ENCODE measurements around the gene TNRC6A.

TNRC6A gene

GRCh38 chr16:24838554-24839266 lies 109.3 kb downstream of the TNRC6A start:
- no peaks in the 10 kb centered on the region for H3K27me3 ChIP-seq (ENCODE audit: control insufficient read depth in 3 of 3, insufficient read depth in 3 of 3, low read depth in 1 of 3, low read length in 3 of 3)
- no peaks in the 10 kb centered on the region for H3K4me1 ChIP-seq (ENCODE audit: control insufficient read depth in 2 of 2, insufficient read depth in 1 of 2, low read depth in 1 of 2, low read length in 2 of 2)
- no peak overlapping the region for H3K18ac ChIP-seq (ENCODE audit: low read length)
- H3K36me3 ChIP-seq (replicated peaks in 1 of 2; ENCODE audit: control insufficient read depth in 2 of 2, insufficient read depth in 2 of 2, low read length in 2 of 2) = no peaks in the 10 kb centered on the region
- H2BK15ac ChIP-seq (ENCODE audit: low read length) = no peak overlapping the region
- no peak overlapping the region for H2BK120ac ChIP-seq (ENCODE audit: low read depth, low read length)
- H3K23ac ChIP-seq (ENCODE audit: low read depth, low read length, poor library complexity) = no peak overlapping the region
- peak overlapping the region; percentile 58 for H2AFZ ChIP-seq (ENCODE audit: low read length)
- no peak overlapping the region for H3K27ac ChIP-seq (replicated peaks; ENCODE audit: low read length)
- H2BK12ac ChIP-seq (ENCODE audit: low read length) = no peak overlapping the region
- no peak overlapping the region for H3K4me3 ChIP-seq (ENCODE audit: low read length in 2 of 2)
- no peaks in the 10 kb centered on the region for H3K79me1 ChIP-seq (ENCODE audit: low read depth, low read length)
- H3K4me2 ChIP-seq (ENCODE audit: insufficient read depth, low read length, poor library complexity, severe bottlenecking) = no peak overlapping the region
- no peak overlapping the region for H2AK5ac ChIP-seq (ENCODE audit: low read depth, low read length)
- no CpG with 5 or more reads among the region's 5 CpGs for WGBS, 2 donors (ENCODE audit: extremely low coverage in 2 of 2, insufficient read length in 2 of 2, insufficient replicate concordance in 1 of 2)
- no peak overlapping the region for H3K14ac ChIP-seq (ENCODE audit: low read length)
- H2BK5ac ChIP-seq (ENCODE audit: low read length) = no peak overlapping the region
- no peak for DNase-seq (ENCODE audit: low spot score)
- H4K8ac ChIP-seq (ENCODE audit: low read depth, low read length) = no peak overlapping the region
- no peak overlapping the region for H3K4ac ChIP-seq (ENCODE audit: low read length)
- no peak overlapping the region for H4K91ac ChIP-seq (ENCODE audit: low read depth, low read length, poor library complexity)
- H3K9ac ChIP-seq (ENCODE audit: low read depth, low read length, poor library complexity) = no peak overlapping the region
- H3K9me3 ChIP-seq (replicated peaks in 1 of 2; ENCODE audit: control insufficient read depth in 2 of 2, insufficient read depth in 1 of 2, low read depth in 1 of 2, low read length in 2 of 2) = no peaks in the 10 kb centered on the region

- Histone ChIP-seq H2AFZ (ENCODE audit: low read length) (no peak overlapping the region), H2BK5ac (ENCODE audit: low read length) (no peak overlapping the region), H3K4me2 (ENCODE audit: insufficient read depth, low read length, poor library complexity, severe bottlenecking) (no peak overlapping the region), H3K23ac (ENCODE audit: low read depth, low read length, poor library complexity) (no peak overlapping the region), H3K79me1 (ENCODE audit: low read depth, low read length) (no peaks in the 10 kb centered on the region), H4K8ac (ENCODE audit: low read depth, low read length) (no peak overlapping the region), H3K36me3 (replicated peaks in 1 of 2; ENCODE audit: control insufficient read depth in 2 of 2, insufficient read depth in 2 of 2, low read length in 2 of 2) (no peaks in the 10 kb centered on the region), H3K27me3 (ENCODE audit: control insufficient read depth in 3 of 3, insufficient read depth in 3 of 3, low read depth in 1 of 3, low read length in 3 of 3) (no peaks in the 10 kb centered on the region), H3K4me1 (ENCODE audit: control insufficient read depth in 2 of 2, insufficient read depth in 1 of 2, low read depth in 1 of 2, low read length in 2 of 2) (no peaks in the 10 kb centered on the region), H3K27ac (replicated peaks; ENCODE audit: low read length) (no peak overlapping the region), H4K91ac (ENCODE audit: low read depth, low read length, poor library complexity) (no peak overlapping the region), H3K18ac (ENCODE audit: low read length) (no peak overlapping the region), H2BK12ac (ENCODE audit: low read length) (no peak overlapping the region), H3K9me3 (replicated peaks in 1 of 2; ENCODE audit: control insufficient read depth in 2 of 2, insufficient read depth in 1 of 2, low read depth in 1 of 2, low read length in 2 of 2) (no peaks in the 10 kb centered on the region), H2AK5ac (ENCODE audit: low read depth, low read length) (no peak overlapping the region), H3K4ac (ENCODE audit: low read length) (no peak overlapping the region), H2BK15ac (ENCODE audit: low read length) (no peak overlapping the region), H2BK120ac (ENCODE audit: low read depth, low read length) (no peak overlapping the region), H3K14ac (ENCODE audit: low read length) (no peak overlapping the region), H3K9ac (ENCODE audit: low read depth, low read length, poor library complexity) (no peak overlapping the region), H3K4me3 (ENCODE audit: low read length in 2 of 2) (no peak overlapping the region)
- WGBS, 2 donors (ENCODE audit: extremely low coverage in 2 of 2, insufficient read length in 2 of 2, insufficient replicate concordance in 1 of 2) = no CpG with 5 or more reads among the region's 7 CpGs
- DNase-seq (ENCODE audit: low spot score) = no peak
Observed at GRCh38 chr16:24839347-24839972, 110.0 kb downstream of the TNRC6A start.

DNA sequence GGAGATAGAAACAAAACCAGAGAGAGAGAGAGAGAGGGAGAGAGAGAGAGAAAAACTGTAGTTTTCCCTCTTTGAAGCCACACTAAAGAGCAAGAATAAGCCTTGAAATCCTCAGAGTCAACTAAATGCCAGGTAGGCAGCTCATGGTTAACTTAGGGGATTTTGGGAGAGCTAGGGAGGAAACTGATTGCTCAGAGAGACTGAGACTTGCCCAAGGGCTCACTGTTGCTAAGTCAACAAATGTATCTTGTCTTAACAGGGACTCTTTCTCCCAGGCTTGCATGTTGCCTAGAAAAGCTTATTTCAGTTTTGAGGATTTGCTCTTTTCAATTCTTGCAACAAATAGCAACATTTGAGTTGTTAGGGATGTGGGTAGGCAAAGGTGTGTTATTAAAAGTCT lies 111.8 kb downstream of the TNRC6A start:
- no peak overlapping the region for H2AK5ac ChIP-seq (ENCODE audit: low read depth, low read length)
- H3K4me1 ChIP-seq (ENCODE audit: control insufficient read depth in 2 of 2, insufficient read depth in 1 of 2, low read depth in 1 of 2, low read length in 2 of 2) = no peaks in the 10 kb centered on the region
- no peak overlapping the region for H4K8ac ChIP-seq (ENCODE audit: low read depth, low read length)
- H3K79me1 ChIP-seq (ENCODE audit: low read depth, low read length) = no peaks in the 10 kb centered on the region
- no peak overlapping the region for H2BK120ac ChIP-seq (ENCODE audit: low read depth, low read length)
- H3K27ac ChIP-seq (replicated peaks; ENCODE audit: low read length) = no peak overlapping the region
- no peaks in the 10 kb centered on the region for H3K9me3 ChIP-seq (replicated peaks in 1 of 2; ENCODE audit: control insufficient read depth in 2 of 2, insufficient read depth in 1 of 2, low read depth in 1 of 2, low read length in 2 of 2)
- H3K4ac ChIP-seq (ENCODE audit: low read length) = no peak overlapping the region
- no peak overlapping the region for H3K4me2 ChIP-seq (ENCODE audit: insufficient read depth, low read length, poor library complexity, severe bottlenecking)
- no peak overlapping the region for H3K18ac ChIP-seq (ENCODE audit: low read length)
- no peak overlapping the region for H3K4me3 ChIP-seq (ENCODE audit: low read length in 2 of 2)
- H3K27me3 ChIP-seq (ENCODE audit: control insufficient read depth in 3 of 3, insufficient read depth in 3 of 3, low read depth in 1 of 3, low read length in 3 of 3) = no peaks in the 10 kb centered on the region
- no peaks in the 10 kb centered on the region for H3K36me3 ChIP-seq (replicated peaks in 1 of 2; ENCODE audit: control insufficient read depth in 2 of 2, insufficient read depth in 2 of 2, low read length in 2 of 2)
- no peak overlapping the region for H2AFZ ChIP-seq (ENCODE audit: low read length)
- no peak overlapping the region for H4K91ac ChIP-seq (ENCODE audit: low read depth, low read length, poor library complexity)
- H3K14ac ChIP-seq (ENCODE audit: low read length) = no peak overlapping the region
- DNase-seq (ENCODE audit: low spot score) = no peak
- no peak overlapping the region for H3K9ac ChIP-seq (ENCODE audit: low read depth, low read length, poor library complexity)
- H3K23ac ChIP-seq (ENCODE audit: low read depth, low read length, poor library complexity) = no peak overlapping the region
- no peak overlapping the region for H2BK12ac ChIP-seq (ENCODE audit: low read length)
- H2BK5ac ChIP-seq (ENCODE audit: low read length) = no peak overlapping the region
- H2BK15ac ChIP-seq (ENCODE audit: low read length) = no peak overlapping the region

DNA sequence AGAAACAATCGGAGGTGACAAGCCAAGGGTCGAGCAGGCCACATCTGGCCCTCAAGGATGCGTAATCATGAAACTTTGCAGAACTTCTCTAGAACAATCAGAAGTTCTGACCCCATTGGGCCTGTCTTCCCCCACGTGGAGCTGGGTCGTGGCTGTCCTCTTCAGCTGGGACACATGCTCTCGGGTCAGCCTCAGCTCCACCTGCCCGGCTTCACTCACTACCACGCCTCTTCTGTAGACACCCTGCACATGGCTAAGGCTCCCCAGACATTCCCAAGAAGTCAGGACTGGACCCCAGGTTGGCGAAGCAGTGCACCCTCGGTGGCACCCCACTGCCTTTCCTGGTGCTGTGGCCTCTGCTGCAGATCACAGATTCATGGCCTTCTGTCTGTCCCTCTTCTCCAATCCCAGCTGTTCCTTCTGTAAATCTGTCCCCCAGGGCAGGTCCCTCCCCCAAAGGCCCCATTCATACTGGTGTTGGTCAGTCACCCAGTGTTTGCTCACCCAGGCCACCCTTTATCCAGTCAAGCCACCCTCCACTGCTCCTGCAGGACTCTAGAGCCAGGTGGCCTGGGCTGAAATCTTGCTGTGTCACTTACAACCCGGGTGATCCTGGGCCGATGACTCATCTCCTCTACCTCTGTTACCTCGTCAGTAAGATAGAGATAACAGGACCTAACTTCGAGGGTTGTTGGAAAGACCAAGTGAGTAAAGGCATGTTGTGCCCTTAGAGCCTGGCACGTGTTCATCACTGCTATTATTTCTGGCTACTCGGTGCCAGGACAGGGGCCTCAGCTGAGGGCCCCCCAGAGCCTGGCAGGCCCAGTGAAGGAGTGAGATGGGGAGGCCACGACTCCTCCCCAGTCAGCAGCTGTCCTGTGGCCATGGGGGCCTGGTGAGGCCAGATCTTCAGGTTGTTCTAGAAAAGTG lies 114.9 kb downstream of the TNRC6A start:
- Histone ChIP-seq H3K4me1 (ENCODE audit: control insufficient read depth in 2 of 2, insufficient read depth in 1 of 2, low read depth in 1 of 2, low read length in 2 of 2) (no peaks in the 10 kb centered on the region), H3K4ac (ENCODE audit: low read length) (no peak overlapping the region), H2BK12ac (ENCODE audit: low read length) (no peak overlapping the region), H3K4me3 (ENCODE audit: low read length in 2 of 2) (no peak overlapping the region), H2BK15ac (ENCODE audit: low read length) (no peak overlapping the region), H2BK120ac (ENCODE audit: low read depth, low read length) (no peak overlapping the region), H3K27ac (replicated peaks; ENCODE audit: low read length) (no peak overlapping the region), H2AFZ (ENCODE audit: low read length) (no peak overlapping the region), H3K14ac (ENCODE audit: low read length) (no peak overlapping the region), H3K23ac (ENCODE audit: low read depth, low read length, poor library complexity) (no peak overlapping the region), H2AK5ac (ENCODE audit: low read depth, low read length) (no peak overlapping the region), H3K36me3 (replicated peaks in 1 of 2; ENCODE audit: control insufficient read depth in 2 of 2, insufficient read depth in 2 of 2, low read length in 2 of 2) (no peaks in the 10 kb centered on the region), H3K18ac (ENCODE audit: low read length) (no peak overlapping the region), H3K9ac (ENCODE audit: low read depth, low read length, poor library complexity) (no peak overlapping the region), H3K79me1 (ENCODE audit: low read depth, low read length) (no peaks in the 10 kb centered on the region), H3K9me3 (replicated peaks in 1 of 2; ENCODE audit: control insufficient read depth in 2 of 2, insufficient read depth in 1 of 2, low read depth in 1 of 2, low read length in 2 of 2) (no peaks in the 10 kb centered on the region), H4K8ac (ENCODE audit: low read depth, low read length) (no peak overlapping the region), H2BK5ac (ENCODE audit: low read length) (no peak overlapping the region), H3K27me3 (ENCODE audit: control insufficient read depth in 3 of 3, insufficient read depth in 3 of 3, low read depth in 1 of 3, low read length in 3 of 3) (no peaks in the 10 kb centered on the region), H3K4me2 (ENCODE audit: insufficient read depth, low read length, poor library complexity, severe bottlenecking) (no peak overlapping the region), H4K91ac (ENCODE audit: low read depth, low read length, poor library complexity) (no peak overlapping the region)
- no peak for DNase-seq (ENCODE audit: low spot score)
- no CpG with 5 or more reads among the region's 17 CpGs for WGBS, 2 donors (ENCODE audit: extremely low coverage in 2 of 2, insufficient read length in 2 of 2, insufficient replicate concordance in 1 of 2)

All from neuronal stem cell (in vitro differentiated cells).